ENCODE data around the gene FGF21. TPM values are rescaled to one million over a fixed set of nuclear protein-coding genes. Genes with fewer than 3 reads are reported as not detected.

Gene FGF21
- total RNA-seq, result not detected in 2 replicates

GRCh38 chr19:48755084-48755641, at the start of gene FGF21:
Gene FGF21 (plus strand): TSS chr19:48755524. CDS start chr19:48756237, 713 bp downstream.

GRCh38 chr19:48719263-48720171, 35.8 kb upstream of the FGF21 start, which contains the start of gene MAMSTR:
Gene MAMSTR (minus strand): TSS chr19:48719725. CDS start chr19:48719031, 694 bp downstream.

GRCh38 chr19:48740164-48740972, 15.0 kb upstream of the FGF21 start, which contains the start of gene RASIP1:
Gene RASIP1 (minus strand): TSS chr19:48740610. CDS start chr19:48740282, 328 bp downstream.

GRCh38 chr19:48746738-48747575, 8.4 kb upstream of the FGF21 start, which contains the start of gene IZUMO1:
Gene IZUMO1 (minus strand): TSS chr19:48746909. CDS start chr19:48745859, 1,050 bp downstream.

GRCh38 chr19:48752496-48753365, 2.6 kb upstream of the FGF21 start, which contains the start of gene FUT1:
Gene FUT1 (minus strand): TSS chr19:48752641. CDS start chr19:48751281, 1,360 bp downstream.

Other genes starting within 250 kb of the FGF21 start
- gene LMTK3, start 243.7 kb upstream of the FGF21 start, total RNA-seq, result under 0.01 and 0.37 TPM in 2 replicates
- gene SULT2B1, start 203.4 kb upstream of the FGF21 start, total RNA-seq, result not detected in 2 replicates
- gene SPACA4, start 148.8 kb upstream of the FGF21 start, total RNA-seq, result not detected in 2 replicates
- 0.25 and 0.77 TPM in 2 replicates for gene FAM83E, start 140.4 kb upstream of the FGF21 start, total RNA-seq
- gene RPL18, start 136.3 kb upstream of the FGF21 start, total RNA-seq, result 1,690 and 1,891 TPM in 2 replicates
- 7.4 and 8.4 TPM in 2 replicates for gene SPHK2, start 136.0 kb upstream of the FGF21 start, total RNA-seq
- 3.9 and 7.6 TPM in 2 replicates for gene DBP, start 118.1 kb upstream of the FGF21 start, total RNA-seq
- 0.77 and 2.1 TPM in 2 replicates for gene CA11, start 109.3 kb upstream of the FGF21 start, total RNA-seq
- not detected in 2 replicates for gene NTN5, start 82.5 kb upstream of the FGF21 start, total RNA-seq
- 0.11 TPM in 1 of 2 replicates, not detected in the other for gene FUT2, start 59.6 kb upstream of the FGF21 start, total RNA-seq
- gene MAMSTR, start 35.8 kb upstream of the FGF21 start, total RNA-seq, result 1.1 and 1.2 TPM in 2 replicates
- 0.44 and 0.87 TPM in 2 replicates for gene RASIP1, start 14.9 kb upstream of the FGF21 start, total RNA-seq
- gene IZUMO1, start 8.6 kb upstream of the FGF21 start, total RNA-seq, result not detected in 2 replicates
- gene FUT1, start 2.9 kb upstream of the FGF21 start, total RNA-seq, result 0.33 and 1.1 TPM in 2 replicates
- 27.8 and 36.2 TPM in 2 replicates for gene BCAT2, start 55.5 kb downstream of the FGF21 start, total RNA-seq
- gene HSD17B14, start 81.0 kb downstream of the FGF21 start, total RNA-seq, result 6.0 and 16.1 TPM in 2 replicates
- gene PLEKHA4, start 113.1 kb downstream of the FGF21 start, total RNA-seq, result 12.0 and 15.5 TPM in 2 replicates
- 124 and 144 TPM in 2 replicates for gene PPP1R15A, start 116.9 kb downstream of the FGF21 start, total RNA-seq
- gene TULP2, start 143.2 kb downstream of the FGF21 start, total RNA-seq, result 0.37 TPM in 1 of 2 replicates, not detected in the other
- gene NUCB1, start 144.8 kb downstream of the FGF21 start, total RNA-seq, result 69.9 and 197 TPM in 2 replicates
- gene DHDH, start 178.2 kb downstream of the FGF21 start, total RNA-seq, result not detected in 2 replicates
- gene BAX, start 199.4 kb downstream of the FGF21 start, total RNA-seq, result 64.2 and 70.1 TPM in 2 replicates
- gene FTL, start 209.8 kb downstream of the FGF21 start, total RNA-seq, result 901 and 3,848 TPM in 2 replicates
- gene GYS1, start 237.8 kb downstream of the FGF21 start, total RNA-seq, result 23.4 and 31.5 TPM in 2 replicates
- 213 and 418 TPM in 2 replicates for gene RUVBL2, start 238.4 kb downstream of the FGF21 start, total RNA-seq

All from uterine smooth muscle cell (primary cell).